ENCODE data around the gene CNPY2.
"Not testable (repeated sequence)": the region's sequence is repeated elsewhere in the genome, so short reads cannot be mapped to it uniquely, and the experiment has no call there.

Gene CNPY2

GRCh38 chr12:56298828-56299227 lies 17.0 kb downstream of the CNPY2 start:
- no peak for DNase-seq (ENCODE audit: low spot score)

- peak; percentile 3 for DNase-seq (ENCODE audit: low spot score)
Observed at GRCh38 chr12:56297400-56297799, 18.4 kb downstream of the CNPY2 start.

- no peak for DNase-seq (ENCODE audit: low spot score)
Observed at GRCh38 chr12:56296295-56296694, 19.5 kb downstream of the CNPY2 start.

- no peak for DNase-seq (ENCODE audit: low spot score)
Observed at GRCh38 chr12:56293795-56294194, 22.0 kb downstream of the CNPY2 start.

GRCh38 chr12:56288705-56289387 lies 26.9 kb downstream of the CNPY2 start:
- DNase-seq (ENCODE audit: low spot score), result no peak

GRCh38 chr12:56286044-56286830 lies 29.6 kb downstream of the CNPY2 start:
- no peak for DNase-seq (ENCODE audit: low spot score)

GRCh38 chr12:56284263-56284662 lies 31.5 kb downstream of the CNPY2 start:
- DNase-seq (ENCODE audit: low spot score), result not testable (repeated sequence)

GRCh38 chr12:56282579-56282978 lies 33.2 kb downstream of the CNPY2 start:
- no peak for DNase-seq (ENCODE audit: low spot score)

GRCh38 chr12:56282030-56282429 lies 33.8 kb downstream of the CNPY2 start:
- DNase-seq (ENCODE audit: low spot score), result no peak

- DNase-seq (ENCODE audit: low spot score), result no peak
Observed at GRCh38 chr12:56280849-56281248, 34.9 kb downstream of the CNPY2 start.

- no peak for DNase-seq (ENCODE audit: low spot score)
Observed at GRCh38 chr12:56278905-56279304, 36.9 kb downstream of the CNPY2 start.

- no peak for DNase-seq (ENCODE audit: low spot score)
Observed at GRCh38 chr12:56274299-56274698, 41.5 kb downstream of the CNPY2 start.

GRCh38 chr12:56272468-56272867 lies 43.3 kb downstream of the CNPY2 start:
- not testable (repeated sequence) for DNase-seq (ENCODE audit: low spot score)

GRCh38 chr12:56271031-56271430 lies 44.8 kb downstream of the CNPY2 start:
- DNase-seq (ENCODE audit: low spot score), result peak; percentile 29

- DNase-seq (ENCODE audit: low spot score), result no peak
Observed at GRCh38 chr12:56267443-56268071, 48.2 kb downstream of the CNPY2 start.

- DNase-seq (ENCODE audit: low spot score), result peak; percentile 89
Observed at GRCh38 chr12:56266693-56267442, 48.9 kb downstream of the CNPY2 start, which contains the start of gene COQ10A. COQ10A (plus strand) TSS chr12:56266942; CDS start chr12:56267119, 177 bp downstream.

- not testable (repeated sequence) for DNase-seq (ENCODE audit: low spot score)
Observed at GRCh38 chr12:56266068-56266692, 49.6 kb downstream of the CNPY2 start.

- not testable (repeated sequence) for DNase-seq (ENCODE audit: low spot score)
Observed at GRCh38 chr12:56262955-56263354, 52.8 kb downstream of the CNPY2 start.

- DNase-seq (ENCODE audit: low spot score), result peak; percentile 95
Observed at GRCh38 chr12:56261503-56262232, 54.1 kb downstream of the CNPY2 start.

GRCh38 chr12:56260921-56261320 lies 54.9 kb downstream of the CNPY2 start:
- DNase-seq (ENCODE audit: low spot score), result no peak

GRCh38 chr12:56260380-56260779 lies 55.4 kb downstream of the CNPY2 start:
- DNase-seq (ENCODE audit: low spot score), result no peak
